ENCODE data around the gene MEPCE.

Gene MEPCE

DNA sequence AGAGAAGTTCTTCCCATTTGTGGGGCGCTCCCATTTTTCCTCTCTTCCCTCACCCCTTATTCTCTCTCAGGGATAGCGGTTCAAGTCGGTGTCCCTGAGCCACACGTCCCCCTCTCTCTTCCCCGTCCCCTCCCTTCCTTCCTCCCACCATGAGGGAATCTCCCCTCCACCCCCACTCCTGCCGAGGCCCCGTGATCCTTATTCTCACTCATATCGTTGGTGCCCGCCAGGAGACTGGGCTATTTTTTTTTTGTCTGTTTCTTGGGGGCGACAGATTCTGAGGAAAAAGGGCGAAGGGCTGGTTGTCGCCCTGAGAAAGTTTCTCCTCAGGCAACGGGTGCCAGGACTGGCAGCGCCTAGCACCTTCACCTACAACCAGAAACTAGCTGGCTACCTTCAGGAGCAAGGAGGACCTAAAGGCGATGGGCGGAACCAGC is 1.9 kb upstream of the MEPCE start:
- no peaks in the 10 kb centered on the region for H3K27me3 ChIP-seq (ENCODE audit: insufficient read depth, low read depth)
- H2AFZ ChIP-seq (ENCODE audit: low read depth) = peak overlapping the region; percentile 88

GRCh38 chr7:100428199-100428966 is 1.2 kb upstream of the MEPCE start, which contains the start of gene ZCWPW1:
ZCWPW1 (minus strand) TSS chr7:100428703; CDS start chr7:100420649, 8,054 bp downstream.
- Histone ChIP-seq H3K79me2 (ENCODE audit: insufficient read depth, low read depth) (peaks cover 26% of the 10 kb centered on the region), H3K27ac (peak within 1 kb of the TSS; percentile 92), H3K4me1 (ENCODE audit: low read depth, poor library complexity, severe bottlenecking) (peaks cover 27% of the 10 kb centered on the region), H3K9ac (peak within 1 kb of the TSS; percentile 87), H2AFZ (ENCODE audit: low read depth) (peak within 1 kb of the TSS; percentile 88), H3K36me3 (ENCODE audit: insufficient read depth) (no peaks in the 10 kb centered on the region; the same call in 1 of the 2 replicates), H4K20me1 (ENCODE audit: insufficient read depth) (no peaks in the 10 kb centered on the region), H3K27me3 (ENCODE audit: insufficient read depth, low read depth) (no peaks in the 10 kb centered on the region), H3K4me2 (peak within 1 kb of the TSS; percentile 80), H3K4me3 (IDR thresholded peaks at IDR 0.05; ENCODE audit: insufficient read depth, low read depth, low read length) (no peak within 1 kb of the TSS)
- no peak for TF ChIP-seq CTCF (conservative IDR thresholded peaks at IDR 0.05; ENCODE audit: low read depth, low read length)

More for the DNA sequence above, 1.9 kb upstream of the MEPCE start:
- no peak overlapping the region for H3K27ac ChIP-seq
- peaks cover 26% of the 10 kb centered on the region for H3K79me2 ChIP-seq (ENCODE audit: insufficient read depth, low read depth)
- H4K20me1 ChIP-seq (ENCODE audit: insufficient read depth) = no peaks in the 10 kb centered on the region
- no peak for TF ChIP-seq CTCF (conservative IDR thresholded peaks at IDR 0.05; ENCODE audit: low read depth, low read length)
- peaks cover 27% of the 10 kb centered on the region for H3K4me1 ChIP-seq (ENCODE audit: low read depth, poor library complexity, severe bottlenecking)
- peak overlapping the region; percentile 80; the same call in 1 of the 2 replicates for H3K4me2 ChIP-seq
- no peaks in the 10 kb centered on the region; the same call in 1 of the 2 replicates for H3K36me3 ChIP-seq (ENCODE audit: insufficient read depth)
- H3K4me3 ChIP-seq (IDR thresholded peaks at IDR 0.05; ENCODE audit: insufficient read depth, low read depth, low read length) = no peak overlapping the region
- no peak overlapping the region for H3K9ac ChIP-seq

DNA sequence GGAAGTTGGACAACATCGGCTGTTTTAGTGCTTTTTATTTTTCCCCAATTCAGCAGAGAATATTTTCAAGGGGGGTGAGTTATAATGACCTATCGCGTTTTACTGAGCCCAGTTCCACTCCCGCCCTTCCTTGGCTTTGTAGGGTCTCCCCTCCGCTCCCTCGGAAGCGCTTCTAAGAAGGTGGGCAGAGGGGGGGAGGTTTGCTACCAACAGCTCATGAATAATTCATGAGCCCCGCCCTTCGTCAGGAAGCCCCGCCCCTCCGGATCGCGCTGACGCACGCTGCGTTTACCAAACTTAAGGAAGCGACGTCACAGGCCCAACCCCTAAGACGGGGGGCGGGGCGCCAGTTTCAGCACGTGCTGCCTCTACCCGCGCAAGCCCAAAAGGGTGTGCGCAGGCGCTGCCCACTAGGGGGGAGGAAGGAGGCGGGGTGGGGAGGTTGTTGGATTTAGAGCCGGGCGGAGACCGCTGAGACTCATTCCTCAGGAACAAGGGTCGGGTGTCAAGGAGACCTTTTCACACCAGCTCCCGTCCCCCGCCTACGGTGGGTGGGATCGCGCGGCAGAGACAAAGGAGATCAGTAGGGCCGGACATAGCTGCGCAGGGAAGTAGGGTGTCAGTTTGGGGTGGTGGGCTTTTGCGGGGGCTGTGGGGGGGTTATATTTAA is 529 bp upstream of the MEPCE start:
- Histone ChIP-seq H3K4me2 (peak overlapping the region; percentile 80; the same call in 1 of the 2 replicates), H3K4me1 (ENCODE audit: low read depth, poor library complexity, severe bottlenecking) (peaks cover 34% of the 10 kb centered on the region), H3K36me3 (ENCODE audit: insufficient read depth) (peaks cover 4% of the 10 kb centered on the region; the same call in 1 of the 2 replicates), H3K4me3 (IDR thresholded peaks at IDR 0.05; ENCODE audit: insufficient read depth, low read depth, low read length) (no peak overlapping the region), H2AFZ (ENCODE audit: low read depth) (peak overlapping the region; percentile 88; the same call in 1 of the 2 replicates), H3K27ac (peak overlapping the region; percentile 92), H3K79me2 (ENCODE audit: insufficient read depth, low read depth) (peaks cover 33% of the 10 kb centered on the region), H3K27me3 (ENCODE audit: insufficient read depth, low read depth) (no peaks in the 10 kb centered on the region), H3K9ac (peak overlapping the region; percentile 87), H4K20me1 (ENCODE audit: insufficient read depth) (no peaks in the 10 kb centered on the region)
- TF ChIP-seq CTCF (conservative IDR thresholded peaks at IDR 0.05; ENCODE audit: low read depth, low read length) = peak; percentile 63

DNA sequence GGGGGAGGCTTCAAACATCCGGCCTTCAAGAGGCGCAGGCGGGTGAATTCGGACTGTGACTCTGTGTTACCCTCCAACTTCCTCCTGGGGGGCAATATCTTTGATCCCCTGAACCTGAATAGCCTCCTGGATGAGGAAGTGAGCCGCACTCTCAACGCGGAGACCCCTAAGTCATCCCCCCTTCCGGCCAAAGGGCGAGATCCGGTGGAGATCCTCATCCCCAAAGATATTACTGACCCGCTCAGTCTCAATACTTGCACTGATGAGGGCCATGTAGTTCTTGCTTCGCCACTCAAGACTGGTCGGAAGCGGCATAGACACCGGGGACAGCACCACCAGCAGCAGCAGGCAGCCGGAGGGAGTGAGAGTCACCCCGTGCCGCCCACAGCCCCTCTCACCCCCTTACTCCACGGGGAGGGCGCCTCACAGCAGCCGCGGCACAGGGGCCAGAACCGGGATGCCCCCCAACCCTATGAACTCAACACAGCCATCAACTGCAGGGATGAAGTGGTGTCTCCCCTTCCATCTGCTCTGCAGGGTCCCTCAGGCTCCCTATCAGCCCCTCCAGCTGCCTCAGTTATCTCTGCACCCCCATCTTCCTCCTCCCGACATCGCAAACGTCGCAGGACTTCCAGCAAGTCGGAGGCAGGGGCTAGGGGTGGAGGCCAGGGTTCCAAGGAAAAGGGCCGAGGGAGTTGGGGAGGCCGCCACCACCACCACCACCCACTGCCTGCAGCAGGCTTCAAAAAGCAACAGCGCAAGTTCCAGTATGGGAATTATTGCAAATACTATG is 1.1 kb downstream of the MEPCE start:
- H3K27ac ChIP-seq = peak overlapping the region; percentile 92; the same call in 1 of the 2 replicates
- H3K4me1 ChIP-seq (ENCODE audit: low read depth, poor library complexity, severe bottlenecking) = peaks cover 45% of the 10 kb centered on the region
- H3K79me2 ChIP-seq (ENCODE audit: insufficient read depth, low read depth) = peaks cover 48% of the 10 kb centered on the region
- H3K4me2 ChIP-seq = peak overlapping the region; percentile 46
- H3K36me3 ChIP-seq (ENCODE audit: insufficient read depth) = peaks cover 4% of the 10 kb centered on the region; the same call in 1 of the 2 replicates
- no peak overlapping the region for H2AFZ ChIP-seq (ENCODE audit: low read depth)
- H3K4me3 ChIP-seq (IDR thresholded peaks at IDR 0.05; ENCODE audit: insufficient read depth, low read depth, low read length) = no peak overlapping the region
- peak overlapping the region; percentile 87 for H3K9ac ChIP-seq
- no peaks in the 10 kb centered on the region for H4K20me1 ChIP-seq (ENCODE audit: insufficient read depth)
- no peak for TF ChIP-seq CTCF (conservative IDR thresholded peaks at IDR 0.05; ENCODE audit: low read depth, low read length)
- no peaks in the 10 kb centered on the region for H3K27me3 ChIP-seq (ENCODE audit: insufficient read depth, low read depth)
